ENCODE results near the gene VSTM4.

The VSTM4 gene

DNA sequence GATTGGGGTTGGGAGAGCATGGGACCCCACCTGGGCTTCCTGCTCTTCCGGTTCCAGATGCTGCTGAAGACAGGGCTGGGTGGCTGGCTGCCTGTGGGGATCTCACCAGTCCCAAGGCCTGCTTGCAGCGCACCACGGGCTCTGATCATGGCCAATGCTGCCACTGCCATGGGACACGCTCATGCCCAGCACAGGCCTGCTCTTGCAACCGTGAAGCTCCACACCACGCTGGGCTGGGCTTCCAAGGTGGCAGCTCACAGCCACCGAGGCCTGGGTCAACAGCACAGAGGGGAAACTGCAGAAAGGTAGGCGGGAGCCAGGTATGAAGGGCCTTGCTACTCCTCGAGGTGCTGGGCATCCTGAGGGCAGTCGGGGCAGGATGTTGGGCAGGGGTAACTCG is 103.6 kb downstream of the VSTM4 start:
- DNase-seq (ENCODE audit: low read depth), result no peak
- H3K4me3 ChIP-seq (ENCODE audit: low read length), result no peak overlapping the region
- TF ChIP-seq, protein P1, sequence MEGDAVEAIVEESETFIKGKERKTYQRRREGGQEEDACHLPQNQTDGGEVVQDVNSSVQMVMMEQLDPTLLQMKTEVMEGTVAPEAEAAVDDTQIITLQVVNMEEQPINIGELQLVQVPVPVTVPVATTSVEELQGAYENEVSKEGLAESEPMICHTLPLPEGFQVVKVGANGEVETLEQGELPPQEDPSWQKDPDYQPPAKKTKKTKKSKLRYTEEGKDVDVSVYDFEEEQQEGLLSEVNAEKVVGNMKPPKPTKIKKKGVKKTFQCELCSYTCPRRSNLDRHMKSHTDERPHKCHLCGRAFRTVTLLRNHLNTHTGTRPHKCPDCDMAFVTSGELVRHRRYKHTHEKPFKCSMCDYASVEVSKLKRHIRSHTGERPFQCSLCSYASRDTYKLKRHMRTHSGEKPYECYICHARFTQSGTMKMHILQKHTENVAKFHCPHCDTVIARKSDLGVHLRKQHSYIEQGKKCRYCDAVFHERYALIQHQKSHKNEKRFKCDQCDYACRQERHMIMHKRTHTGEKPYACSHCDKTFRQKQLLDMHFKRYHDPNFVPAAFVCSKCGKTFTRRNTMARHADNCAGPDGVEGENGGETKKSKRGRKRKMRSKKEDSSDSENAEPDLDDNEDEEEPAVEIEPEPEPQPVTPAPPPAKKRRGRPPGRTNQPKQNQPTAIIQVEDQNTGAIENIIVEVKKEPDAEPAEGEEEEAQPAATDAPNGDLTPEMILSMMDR (conservative IDR thresholded peaks at IDR 0.05; ENCODE audit: low read length), result no peak

DNA sequence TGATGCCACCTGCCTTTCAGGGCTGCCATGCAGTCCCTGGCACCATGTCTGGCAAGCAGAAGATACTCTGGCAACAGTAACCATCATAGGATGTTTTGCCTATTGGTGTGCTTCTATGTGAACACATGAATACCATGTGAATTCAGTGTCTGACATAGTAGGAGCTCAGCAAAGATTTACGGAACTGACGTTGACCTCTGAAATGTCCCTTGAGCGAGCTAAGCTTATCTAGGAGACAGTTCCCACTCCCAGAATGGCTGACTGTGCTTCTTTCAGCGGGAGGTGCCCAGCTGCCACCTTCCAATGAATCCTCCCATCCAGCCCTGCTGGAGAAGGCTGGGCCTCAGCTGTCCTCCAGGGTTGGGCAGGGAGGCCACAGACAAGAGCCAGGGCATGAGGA is 104.5 kb downstream of the VSTM4 start:
- no peak for DNase-seq (ENCODE audit: low read depth)
- no peak overlapping the region for H3K4me3 ChIP-seq (ENCODE audit: low read length)
- TF ChIP-seq, protein P1 (conservative IDR thresholded peaks at IDR 0.05; ENCODE audit: low read length), result no peak

DNA sequence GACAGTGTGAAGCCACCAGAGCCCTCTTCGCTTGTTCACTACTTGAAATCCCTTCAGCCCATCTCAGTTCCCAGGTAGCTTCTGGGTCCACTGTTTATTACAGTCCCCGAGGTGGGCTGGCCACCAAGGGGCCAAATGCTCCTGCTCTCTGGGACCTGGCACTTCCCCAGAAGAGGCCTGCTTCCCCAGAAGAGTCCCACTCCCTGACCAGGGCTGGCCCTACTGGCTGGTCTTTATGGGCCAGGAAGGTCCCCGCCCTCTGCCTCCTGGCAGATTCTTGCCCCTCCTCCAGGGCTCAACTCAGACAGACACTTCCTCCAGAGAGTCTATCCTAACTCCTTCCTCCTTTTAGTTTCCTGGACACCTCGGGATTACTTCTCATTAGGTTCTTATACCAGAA is 105.0 kb downstream of the VSTM4 start:
- no peak for DNase-seq (ENCODE audit: low read depth)

DNA sequence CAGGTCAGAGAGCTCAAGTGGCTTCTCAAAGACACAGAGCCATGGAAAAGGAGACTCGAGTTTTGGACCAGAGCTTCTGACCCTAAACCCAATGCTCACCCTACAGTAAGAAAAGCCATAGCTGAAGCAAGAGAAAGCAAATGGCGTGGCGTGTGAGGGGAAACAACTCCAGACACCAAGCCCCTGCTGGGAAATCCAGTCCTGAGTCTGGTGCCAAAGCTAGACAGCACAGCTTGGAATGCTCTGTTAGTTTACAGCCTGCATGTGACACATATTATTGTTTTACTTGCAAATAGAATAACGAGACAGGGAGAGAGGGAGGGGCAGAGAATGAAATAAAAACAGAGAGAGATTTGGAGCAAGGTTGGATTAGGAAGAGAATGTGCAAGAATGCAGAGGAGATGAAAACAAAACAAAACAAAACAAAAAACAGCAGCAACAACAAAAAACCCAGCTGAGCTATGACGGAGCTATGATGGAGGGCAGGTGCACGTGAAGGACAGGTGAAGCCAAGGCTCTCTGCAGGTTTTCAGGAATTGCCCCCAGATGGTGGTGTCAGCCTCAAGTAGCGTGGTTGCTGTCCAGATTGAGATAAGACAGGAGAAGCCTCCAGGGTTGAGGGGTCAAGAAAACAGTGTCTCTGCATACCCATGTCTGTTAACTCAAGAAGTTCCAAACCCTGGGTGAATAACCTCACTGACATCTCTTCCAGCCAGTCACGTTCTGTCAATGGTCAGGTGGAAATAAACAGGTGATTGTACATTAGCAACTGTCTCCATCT is 105.9 kb downstream of the VSTM4 start:
- TF ChIP-seq, protein P1 (conservative IDR thresholded peaks at IDR 0.05; ENCODE audit: low read length), result no peak
- H3K4me3 ChIP-seq (ENCODE audit: low read length), result no peak overlapping the region
- no peak for DNase-seq (ENCODE audit: low read depth)

More for the DNA sequence above, 105.0 kb downstream of the VSTM4 start:
- TF ChIP-seq, protein P1 (conservative IDR thresholded peaks at IDR 0.05; ENCODE audit: low read length), result no peak
- H3K4me3 ChIP-seq (ENCODE audit: low read length), result no peak overlapping the region

DNA sequence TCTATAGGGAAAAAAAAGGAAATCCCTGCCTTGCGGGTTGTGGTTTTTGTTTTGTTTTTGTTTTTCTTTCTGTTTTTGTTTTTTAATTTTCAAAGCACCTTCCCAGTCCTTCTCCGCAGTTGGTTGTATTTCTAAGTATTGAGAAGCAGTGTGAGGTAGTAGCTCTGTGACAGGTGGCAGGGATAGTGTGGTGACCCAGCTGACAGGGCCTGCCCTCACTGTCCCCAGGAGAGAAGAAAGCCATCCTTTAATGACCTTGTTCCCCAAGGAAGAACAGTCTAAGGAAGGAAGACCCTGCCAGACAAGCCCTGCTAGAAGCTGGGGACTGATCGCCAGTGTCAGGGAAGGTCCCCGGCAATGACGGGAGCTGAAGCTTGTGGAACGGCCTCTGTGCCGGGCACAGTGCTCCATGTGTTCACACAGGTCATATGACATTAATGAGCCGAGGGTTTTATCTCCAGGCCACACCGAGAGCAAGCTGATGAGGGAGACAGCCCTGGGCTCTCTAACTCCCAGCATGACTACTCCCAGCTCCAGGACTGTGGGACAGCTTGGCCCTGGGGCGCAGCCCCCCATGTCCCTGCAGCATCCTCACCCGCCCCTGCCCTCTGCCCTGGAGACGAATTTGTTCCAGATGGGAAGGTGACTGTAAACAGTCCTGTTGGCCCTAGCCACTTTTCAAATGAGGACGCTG is 106.7 kb downstream of the VSTM4 start:
- no peak overlapping the region for H3K4me3 ChIP-seq (ENCODE audit: low read length)
- no peak for DNase-seq (ENCODE audit: low read depth)
- TF ChIP-seq, protein P1 (conservative IDR thresholded peaks at IDR 0.05; ENCODE audit: low read length), result no peak

DNA sequence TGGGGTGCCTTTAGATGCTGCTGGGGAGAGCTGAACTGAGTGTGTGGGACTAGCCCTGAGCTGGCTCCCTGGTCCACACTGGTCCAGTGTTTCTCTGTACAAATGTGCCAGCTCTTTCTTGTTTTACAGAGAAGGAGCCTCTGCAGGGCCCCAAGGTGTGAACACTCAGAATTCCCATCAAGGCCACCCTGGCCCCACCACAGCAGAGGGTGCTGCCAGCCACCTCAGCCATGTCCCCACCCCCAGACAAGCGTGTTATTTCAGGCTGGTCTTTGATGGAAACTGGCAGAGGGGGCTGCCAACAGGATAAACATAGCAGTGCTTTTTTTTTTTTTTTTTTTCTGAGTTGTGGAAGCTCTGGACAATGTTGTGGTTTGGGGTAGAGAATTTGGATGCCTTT is 107.2 kb downstream of the VSTM4 start:
- no peak for DNase-seq (ENCODE audit: low read depth)
- no peak overlapping the region for H3K4me3 ChIP-seq (ENCODE audit: low read length)
- TF ChIP-seq, protein P1 (conservative IDR thresholded peaks at IDR 0.05; ENCODE audit: low read length), result no peak

DNA sequence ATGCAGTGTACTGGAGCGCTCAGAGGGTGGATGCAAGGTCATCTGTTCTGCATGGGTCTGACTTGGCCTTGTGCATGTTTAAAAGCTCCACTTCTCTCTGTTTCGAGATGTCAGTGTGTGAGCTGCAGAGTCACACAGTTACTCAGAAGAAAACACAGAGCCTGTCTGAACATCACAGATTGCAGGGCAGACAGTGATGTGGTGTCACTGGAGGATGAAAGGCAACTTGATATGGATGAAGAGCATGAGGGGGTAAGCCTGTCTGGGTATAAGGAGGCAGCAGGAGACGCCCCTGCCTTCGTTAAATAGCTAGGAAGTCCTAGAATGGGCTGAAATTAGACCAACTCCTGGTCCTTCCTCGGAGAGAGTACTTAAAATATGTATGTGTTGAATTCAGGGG is 108.2 kb downstream of the VSTM4 start:
- TF ChIP-seq, protein P1 (conservative IDR thresholded peaks at IDR 0.05; ENCODE audit: low read length), result no peak
- no peak overlapping the region for H3K4me3 ChIP-seq (ENCODE audit: low read length)
- no peak for DNase-seq (ENCODE audit: low read depth)
